ENCODE measurements around the gene KLHDC7B.
"Not testable (repeated sequence)": the region's sequence is repeated elsewhere in the genome, so short reads cannot be mapped to it uniquely, and the experiment has no call there.

The KLHDC7B gene

GRCh38 chr22:50518606-50519005, 27.1 kb upstream of the KLHDC7B start:
- no peak for TF ChIP-seq CTCF (conservative IDR thresholded peaks at IDR 0.05; ENCODE audit: low read length)

DNA sequence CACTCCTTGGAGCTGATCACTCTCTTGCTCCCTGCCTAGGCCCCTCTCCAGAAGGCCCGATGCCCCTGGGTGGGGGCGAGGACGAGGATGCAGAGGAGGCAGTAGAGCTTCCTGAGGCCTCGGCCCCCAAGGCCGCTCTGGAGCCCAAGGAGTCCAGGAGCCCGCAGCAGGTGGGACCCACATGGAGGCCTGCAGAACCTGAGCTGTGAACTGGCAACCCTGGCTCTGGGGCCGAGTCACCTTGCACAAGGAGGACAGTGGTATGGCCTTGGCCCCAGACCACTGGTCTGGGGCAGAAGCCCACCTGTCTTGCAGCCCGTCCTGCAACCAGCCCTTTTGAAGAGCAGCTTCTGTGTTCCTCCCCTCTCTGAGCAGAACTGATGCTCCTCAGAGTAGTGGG, 26.5 kb upstream of the KLHDC7B start:
- no peak for DNase-seq (ENCODE audit: low read depth)
- no peak for TF ChIP-seq CTCF (conservative IDR thresholded peaks at IDR 0.05; ENCODE audit: low read length)
- no peak overlapping the region for H3K4me3 ChIP-seq (ENCODE audit: low read length)

More at GRCh38 chr22:50518606-50519005, 27.1 kb upstream of the KLHDC7B start:
- DNase-seq (ENCODE audit: low read depth) = no peak
- H3K4me3 ChIP-seq (ENCODE audit: low read length) = no peak overlapping the region

DNA sequence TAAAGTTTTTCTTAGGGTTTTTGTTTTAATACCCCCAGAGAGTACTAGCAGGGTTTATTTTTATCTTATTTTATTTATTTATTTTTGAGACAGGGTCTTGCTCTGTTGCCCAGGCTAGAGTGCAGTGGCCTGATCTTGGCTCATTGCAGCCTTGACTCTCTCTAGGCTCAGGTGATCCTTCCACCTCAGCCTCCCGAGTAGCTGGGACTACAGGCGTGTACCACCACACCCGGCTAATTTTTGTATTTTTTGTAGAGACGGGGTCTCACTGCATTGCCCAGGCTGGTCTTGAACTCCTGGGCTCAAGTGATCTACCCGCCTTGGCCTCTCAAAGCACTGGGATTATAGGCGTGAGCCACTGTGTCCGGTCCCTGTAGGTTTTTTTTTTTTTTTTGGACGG, 25.5 kb upstream of the KLHDC7B start:
- H3K4me3 ChIP-seq (ENCODE audit: low read length); DNase-seq (ENCODE audit: low read depth): not testable (repeated sequence)

DNA sequence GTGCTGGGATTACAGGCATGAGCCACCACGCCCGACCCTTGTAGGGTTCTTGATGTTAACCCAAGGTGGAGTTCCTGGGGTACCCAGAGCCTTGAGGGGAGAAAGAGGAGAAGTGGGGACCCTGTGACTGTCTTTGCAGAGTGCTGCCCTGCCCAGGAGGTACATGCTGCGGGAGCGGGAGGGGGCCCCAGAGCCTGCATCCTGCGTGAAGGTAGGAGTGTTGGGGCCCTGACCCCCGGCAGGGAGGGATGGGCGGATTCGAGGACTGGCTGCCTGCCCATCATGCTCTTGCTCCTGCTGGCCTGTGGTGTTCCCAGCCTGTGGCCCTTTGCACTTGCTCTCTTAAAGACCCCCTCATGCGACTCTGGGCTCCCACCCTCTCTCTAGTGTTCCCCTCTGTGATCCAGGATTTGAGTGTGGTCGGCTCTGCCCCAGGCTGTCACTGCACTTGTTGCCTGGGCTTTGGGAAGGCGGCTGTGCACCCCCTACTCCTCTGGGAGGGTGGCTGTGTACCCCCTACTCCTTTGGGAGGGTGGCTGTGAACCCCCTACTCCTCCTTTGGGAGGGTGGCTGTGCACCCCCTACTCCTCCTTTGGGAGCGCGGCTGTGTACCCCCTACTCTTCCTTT, 24.8 kb upstream of the KLHDC7B start:
- TF ChIP-seq CTCF (conservative IDR thresholded peaks at IDR 0.05; ENCODE audit: low read length) = no peak
- no peak for DNase-seq (ENCODE audit: low read depth)
- no peak overlapping the region for H3K4me3 ChIP-seq (ENCODE audit: low read length)

DNA sequence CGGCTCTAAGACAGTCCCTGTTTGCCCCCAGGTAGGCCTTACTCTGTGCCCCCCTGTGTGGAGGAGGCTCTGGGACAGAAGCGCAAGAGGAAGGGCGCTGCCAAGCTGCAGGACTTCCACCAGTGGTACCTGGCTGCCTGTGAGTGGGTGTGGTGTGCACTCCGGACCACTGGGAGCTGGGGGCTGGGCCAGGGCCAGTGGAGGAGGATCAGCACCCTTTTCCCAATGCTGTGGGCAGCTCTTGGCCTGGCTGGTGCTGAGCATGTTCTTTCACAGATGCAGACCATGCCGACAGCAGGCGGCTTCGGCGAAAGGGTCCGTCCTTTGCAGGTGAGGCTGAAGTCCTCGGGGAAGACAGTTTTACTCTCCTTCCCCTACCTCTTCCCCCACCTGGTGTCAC, 24.0 kb upstream of the KLHDC7B start:
- no peak for DNase-seq (ENCODE audit: low read depth)
- no peak overlapping the region for H3K4me3 ChIP-seq (ENCODE audit: low read length)

GRCh38 chr22:50522208-50522805, 23.4 kb upstream of the KLHDC7B start:
- TF ChIP-seq CTCF (conservative IDR thresholded peaks at IDR 0.05; ENCODE audit: low read length) = no peak
- no peak for DNase-seq (ENCODE audit: low read depth)
- H3K4me3 ChIP-seq (ENCODE audit: low read length) = no peak overlapping the region

More for the DNA sequence above, 24.0 kb upstream of the KLHDC7B start:
- no peak for TF ChIP-seq CTCF (conservative IDR thresholded peaks at IDR 0.05; ENCODE audit: low read length)

DNA sequence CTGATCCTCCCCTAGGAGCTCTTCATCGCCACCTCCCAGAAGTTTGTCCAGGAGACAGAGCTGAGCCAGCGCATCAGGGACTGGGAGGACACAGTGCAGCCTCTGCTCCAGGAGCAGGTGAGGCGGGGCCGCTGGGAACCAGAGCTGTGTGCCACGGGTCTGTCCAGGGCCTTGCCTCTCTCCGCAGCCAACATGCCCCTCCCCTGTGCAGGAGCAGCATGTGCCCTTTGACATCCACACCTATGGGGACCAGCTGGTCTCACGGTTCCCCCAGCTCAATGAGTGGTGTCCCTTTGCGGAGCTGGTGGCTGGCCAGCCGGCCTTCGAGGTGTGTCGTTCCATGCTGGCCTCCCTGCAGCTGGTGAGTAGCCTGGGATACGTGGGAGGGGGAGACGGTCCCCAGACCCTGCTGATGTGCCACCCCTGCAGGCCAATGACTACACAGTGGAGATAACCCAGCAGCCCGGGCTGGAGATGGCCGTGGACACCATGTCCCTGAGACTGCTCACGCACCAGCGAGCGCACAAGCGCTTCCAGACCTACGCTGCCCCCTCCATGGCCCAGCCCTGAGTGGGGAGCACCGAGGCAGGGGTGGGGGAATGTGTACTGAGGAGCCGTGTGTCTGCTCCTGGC, 22.8 kb upstream of the KLHDC7B start:
- H3K4me3 ChIP-seq (ENCODE audit: low read length) = no peak overlapping the region
- no peak for DNase-seq (ENCODE audit: low read depth)
- no peak for TF ChIP-seq CTCF (conservative IDR thresholded peaks at IDR 0.05; ENCODE audit: low read length)
